ENCODE results near the gene BAHCC1.
"Not testable (repeated sequence)": the region's sequence is repeated elsewhere in the genome, so short reads cannot be mapped to it uniquely, and the experiment has no call there.

Gene BAHCC1

DNA sequence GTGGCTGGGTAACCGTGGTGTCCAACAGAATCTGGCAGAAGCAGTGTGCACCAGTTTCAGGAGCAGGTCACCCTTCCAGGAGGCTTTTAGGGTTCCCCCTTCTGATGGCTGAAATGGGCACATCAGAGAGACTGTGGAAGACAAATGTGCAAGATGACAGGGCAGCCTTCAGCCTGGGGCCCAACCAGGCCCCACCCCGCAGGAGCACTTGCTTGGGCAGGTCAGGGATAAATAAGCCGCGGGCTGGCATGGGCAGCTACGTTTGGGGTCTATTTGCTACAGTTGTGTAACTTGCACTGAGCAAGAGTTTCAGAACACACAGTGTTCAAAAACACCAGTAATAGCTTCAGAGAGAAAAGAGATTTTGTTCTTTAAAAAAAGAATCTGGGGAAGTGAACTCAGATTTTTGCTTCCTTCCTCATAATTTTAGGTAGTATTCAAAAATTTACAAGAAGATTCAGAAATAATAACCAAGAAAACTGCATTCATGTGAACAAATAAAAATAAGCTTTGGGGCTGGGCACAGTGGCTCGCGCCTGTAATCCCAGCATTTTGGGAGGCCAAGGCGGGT is 44.9 kb upstream of the BAHCC1 start:
- no peak overlapping the region for H3K4me3 ChIP-seq (ENCODE audit: low read depth, low read length)
- TF ChIP-seq, protein P1, sequence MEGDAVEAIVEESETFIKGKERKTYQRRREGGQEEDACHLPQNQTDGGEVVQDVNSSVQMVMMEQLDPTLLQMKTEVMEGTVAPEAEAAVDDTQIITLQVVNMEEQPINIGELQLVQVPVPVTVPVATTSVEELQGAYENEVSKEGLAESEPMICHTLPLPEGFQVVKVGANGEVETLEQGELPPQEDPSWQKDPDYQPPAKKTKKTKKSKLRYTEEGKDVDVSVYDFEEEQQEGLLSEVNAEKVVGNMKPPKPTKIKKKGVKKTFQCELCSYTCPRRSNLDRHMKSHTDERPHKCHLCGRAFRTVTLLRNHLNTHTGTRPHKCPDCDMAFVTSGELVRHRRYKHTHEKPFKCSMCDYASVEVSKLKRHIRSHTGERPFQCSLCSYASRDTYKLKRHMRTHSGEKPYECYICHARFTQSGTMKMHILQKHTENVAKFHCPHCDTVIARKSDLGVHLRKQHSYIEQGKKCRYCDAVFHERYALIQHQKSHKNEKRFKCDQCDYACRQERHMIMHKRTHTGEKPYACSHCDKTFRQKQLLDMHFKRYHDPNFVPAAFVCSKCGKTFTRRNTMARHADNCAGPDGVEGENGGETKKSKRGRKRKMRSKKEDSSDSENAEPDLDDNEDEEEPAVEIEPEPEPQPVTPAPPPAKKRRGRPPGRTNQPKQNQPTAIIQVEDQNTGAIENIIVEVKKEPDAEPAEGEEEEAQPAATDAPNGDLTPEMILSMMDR (IDR thresholded peaks at IDR 0.05; ENCODE audit: low read depth, low read length) = no peak

DNA sequence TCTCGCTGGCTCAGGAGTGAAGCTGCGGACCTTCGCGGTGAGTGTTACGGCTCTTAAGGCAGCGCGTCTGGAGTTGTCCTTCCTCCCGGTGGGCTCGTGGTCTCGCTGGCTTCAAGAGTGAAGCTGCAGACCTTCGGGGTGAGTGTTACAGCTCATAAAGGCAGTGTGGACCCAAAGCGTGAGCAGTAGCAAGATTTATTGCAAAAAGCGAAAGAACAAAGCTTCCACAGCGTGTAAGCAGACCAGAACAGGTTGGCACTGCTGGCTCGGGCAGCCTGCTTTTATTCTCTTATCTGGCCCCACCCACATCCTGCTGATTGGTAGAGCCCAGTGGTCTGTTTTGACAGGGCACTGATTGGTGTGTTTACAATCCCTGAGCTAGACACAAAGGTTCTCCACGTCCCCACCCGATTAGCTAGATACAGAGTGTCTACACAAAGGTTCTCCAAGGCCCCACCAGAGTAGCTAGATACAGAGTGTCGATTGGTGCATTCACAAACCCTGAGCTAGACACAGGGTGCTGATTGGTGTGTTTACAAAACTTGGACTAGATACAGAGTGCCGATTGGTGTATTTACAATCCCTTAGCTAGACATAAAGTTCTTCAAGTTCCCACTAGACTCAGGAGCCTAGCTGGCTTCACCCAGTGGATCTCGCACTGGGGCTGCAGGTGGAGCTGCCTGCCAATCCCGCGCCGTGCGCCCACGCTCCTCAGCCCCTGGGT is 43.8 kb upstream of the BAHCC1 start:
- not testable (repeated sequence) for H3K4me3 ChIP-seq (ENCODE audit: low read depth, low read length)

DNA sequence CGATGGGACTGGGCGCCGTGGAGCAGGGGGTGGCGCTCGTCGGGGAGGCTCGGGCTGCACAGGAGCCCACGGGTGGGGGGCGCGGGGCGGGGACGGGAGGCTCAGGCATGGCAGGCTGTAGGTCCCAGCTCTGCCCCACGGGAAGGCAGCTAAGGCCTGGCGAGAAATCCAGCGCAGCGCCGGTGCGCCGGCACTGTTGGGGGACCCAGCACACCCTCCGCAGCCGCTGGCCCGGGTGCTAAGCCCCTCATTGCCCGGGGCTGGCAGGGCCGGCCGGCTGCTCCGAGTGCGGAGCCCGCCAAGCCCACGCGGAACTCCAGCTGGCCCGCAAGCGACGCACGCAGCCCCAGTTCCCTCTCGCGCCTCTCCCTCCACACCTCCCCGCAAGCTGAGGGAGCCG is 43.2 kb upstream of the BAHCC1 start:
- H3K4me3 ChIP-seq (ENCODE audit: low read depth, low read length) = not testable (repeated sequence)

DNA sequence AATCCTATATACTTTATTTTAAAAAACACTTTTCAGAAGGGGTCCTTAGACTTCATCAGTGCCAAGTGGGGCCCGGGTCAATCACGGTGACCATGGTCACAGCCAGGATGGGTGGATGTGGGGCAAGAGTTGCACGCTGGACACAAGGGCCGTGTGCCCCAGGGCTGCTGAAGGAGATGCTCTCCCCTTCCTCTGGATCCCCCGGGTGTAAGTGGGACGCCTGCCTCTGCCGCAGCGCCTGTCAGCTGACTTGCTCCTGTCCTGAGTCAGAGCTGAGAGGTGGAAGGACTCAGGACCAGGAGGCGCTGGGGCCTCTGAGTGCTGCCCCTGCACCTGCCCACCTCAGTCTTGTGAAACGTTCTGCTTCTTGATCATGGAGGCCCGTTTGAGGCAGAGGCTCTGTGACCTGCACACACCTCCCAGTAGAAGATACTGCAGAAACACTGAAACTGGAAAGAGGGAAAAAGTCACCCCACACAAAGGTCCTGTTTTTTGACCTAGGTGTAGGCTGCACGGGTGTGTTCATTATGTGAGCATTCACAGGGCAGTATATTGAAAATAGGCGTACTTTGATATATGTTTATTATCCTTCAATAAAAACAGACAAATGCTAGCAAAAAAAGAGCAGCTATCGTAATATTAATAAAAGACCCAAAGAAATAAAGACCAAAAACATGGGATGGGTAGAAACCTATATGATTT is 40.9 kb upstream of the BAHCC1 start:
- no peak overlapping the region for H3K4me3 ChIP-seq (ENCODE audit: low read depth, low read length)
- TF ChIP-seq, protein P1 (IDR thresholded peaks at IDR 0.05; ENCODE audit: low read depth, low read length) = no peak

DNA sequence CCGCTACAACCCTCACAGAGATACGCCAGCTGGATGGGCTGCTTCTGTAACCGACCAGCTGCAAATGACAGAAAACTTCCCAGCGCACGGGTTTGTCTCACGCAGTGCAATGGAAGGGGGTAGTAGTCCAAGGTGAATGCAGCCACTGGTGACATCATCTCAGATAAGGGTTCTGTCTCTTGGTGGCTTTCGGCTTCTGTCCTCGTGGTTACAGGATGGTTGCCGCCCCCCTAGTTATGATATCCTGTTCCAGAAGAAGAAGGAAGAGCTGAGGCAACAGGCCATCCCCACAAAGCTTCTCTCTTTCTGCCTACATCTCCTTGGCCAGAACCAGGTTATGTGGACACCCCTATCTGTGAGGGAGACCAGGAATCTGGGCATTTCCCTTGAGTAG is 40.3 kb upstream of the BAHCC1 start:
- TF ChIP-seq, protein P1 (IDR thresholded peaks at IDR 0.05; ENCODE audit: low read depth, low read length) = no peak
- H3K4me3 ChIP-seq (ENCODE audit: low read depth, low read length) = no peak overlapping the region

DNA sequence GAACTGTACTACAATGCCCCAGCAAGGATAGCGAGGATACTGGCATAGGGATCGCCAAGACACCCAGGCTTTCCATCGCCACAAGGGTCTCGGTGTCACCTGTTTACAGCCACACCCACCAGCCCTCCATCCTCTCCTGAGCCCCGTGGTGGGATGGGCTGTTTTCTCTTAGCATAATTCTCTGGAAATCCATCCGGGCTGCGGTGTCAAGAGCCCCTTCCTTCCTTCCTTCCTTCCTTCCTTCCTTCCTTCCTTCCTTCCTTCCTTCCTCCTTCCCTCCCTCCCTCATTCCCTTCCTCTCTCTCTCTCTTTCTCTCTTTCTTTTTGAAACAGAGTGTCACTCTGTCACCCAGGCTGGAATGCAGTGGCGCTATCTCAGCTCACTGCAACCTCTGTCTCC is 36.0 kb upstream of the BAHCC1 start:
- TF ChIP-seq, protein P1 (IDR thresholded peaks at IDR 0.05; ENCODE audit: low read depth, low read length) = no peak
- no peak overlapping the region for H3K4me3 ChIP-seq (ENCODE audit: low read depth, low read length)

DNA sequence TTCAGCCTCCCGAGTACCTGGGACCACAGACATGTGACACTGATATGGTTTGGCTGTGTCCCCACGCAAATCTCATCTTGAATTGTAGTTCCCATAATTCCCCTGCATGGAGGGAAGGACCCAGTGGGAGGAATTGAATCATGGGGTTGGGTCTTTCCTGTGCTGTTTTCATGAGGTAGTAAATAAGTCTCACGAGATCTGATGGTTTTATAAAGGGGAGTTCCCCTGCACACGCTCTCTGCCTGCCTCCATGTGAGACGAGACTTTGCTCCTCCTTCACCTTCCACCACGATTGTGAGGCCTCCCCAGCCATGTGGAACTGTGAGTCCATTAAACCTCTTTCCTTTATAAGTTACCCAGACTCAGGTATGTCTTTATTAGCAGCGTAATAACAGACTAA is 33.3 kb upstream of the BAHCC1 start:
- not testable (repeated sequence) for H3K4me3 ChIP-seq (ENCODE audit: low read depth, low read length)

DNA sequence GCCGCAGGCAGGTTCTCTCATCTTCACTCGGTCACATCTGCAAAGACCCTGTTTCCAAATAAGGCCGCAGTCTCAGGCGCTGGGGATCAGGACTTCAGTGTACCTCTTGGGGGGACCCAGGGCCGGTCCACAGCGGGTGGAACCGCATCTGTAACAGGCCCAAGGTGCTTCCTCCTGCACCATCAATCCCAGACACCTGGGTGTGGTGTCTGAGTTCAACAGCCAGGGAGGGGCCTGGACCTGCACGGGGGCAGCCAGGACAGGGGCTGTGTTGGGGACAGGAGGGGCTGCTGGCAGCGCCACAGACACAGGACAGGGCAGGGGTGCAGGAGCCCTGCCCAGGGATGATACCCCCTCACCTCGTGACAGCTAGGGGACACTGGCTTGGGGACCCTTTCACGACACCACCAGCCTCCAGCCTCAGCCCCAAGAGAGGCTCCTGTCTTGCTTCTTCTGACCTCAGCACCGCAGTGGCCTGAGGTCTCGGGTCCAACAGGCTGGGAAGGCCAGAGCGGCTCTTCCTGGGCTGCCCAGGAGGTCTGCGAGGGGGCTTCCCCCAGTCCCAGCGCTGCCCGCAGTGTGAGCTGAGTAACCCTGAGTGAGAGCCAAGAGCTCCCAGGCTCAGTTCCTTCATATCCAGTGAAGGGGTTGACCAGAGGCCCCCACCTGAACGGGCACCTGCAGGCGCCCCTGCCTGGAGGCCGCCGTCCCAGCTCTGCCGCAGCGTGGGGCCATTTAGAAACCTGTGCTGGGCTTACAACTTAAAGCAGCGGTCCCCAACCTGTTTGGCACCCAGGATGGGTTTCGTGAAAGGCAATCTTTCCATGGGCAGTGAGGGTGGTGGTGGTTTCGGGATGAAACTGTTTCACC is 30.7 kb upstream of the BAHCC1 start:
- TF ChIP-seq, protein P1 (IDR thresholded peaks at IDR 0.05; ENCODE audit: low read depth, low read length) = no peak
- no peak overlapping the region for H3K4me3 ChIP-seq (ENCODE audit: low read depth, low read length)

All from WI38 (cell line).